ENCODE data around the gene MAGEB2. TPM values are rescaled to one million over a fixed set of nuclear protein-coding genes. Genes with fewer than 3 reads are reported as not detected.

The MAGEB2 gene
- total RNA-seq, 1 donor from 2014 or later: not detected

DNA sequence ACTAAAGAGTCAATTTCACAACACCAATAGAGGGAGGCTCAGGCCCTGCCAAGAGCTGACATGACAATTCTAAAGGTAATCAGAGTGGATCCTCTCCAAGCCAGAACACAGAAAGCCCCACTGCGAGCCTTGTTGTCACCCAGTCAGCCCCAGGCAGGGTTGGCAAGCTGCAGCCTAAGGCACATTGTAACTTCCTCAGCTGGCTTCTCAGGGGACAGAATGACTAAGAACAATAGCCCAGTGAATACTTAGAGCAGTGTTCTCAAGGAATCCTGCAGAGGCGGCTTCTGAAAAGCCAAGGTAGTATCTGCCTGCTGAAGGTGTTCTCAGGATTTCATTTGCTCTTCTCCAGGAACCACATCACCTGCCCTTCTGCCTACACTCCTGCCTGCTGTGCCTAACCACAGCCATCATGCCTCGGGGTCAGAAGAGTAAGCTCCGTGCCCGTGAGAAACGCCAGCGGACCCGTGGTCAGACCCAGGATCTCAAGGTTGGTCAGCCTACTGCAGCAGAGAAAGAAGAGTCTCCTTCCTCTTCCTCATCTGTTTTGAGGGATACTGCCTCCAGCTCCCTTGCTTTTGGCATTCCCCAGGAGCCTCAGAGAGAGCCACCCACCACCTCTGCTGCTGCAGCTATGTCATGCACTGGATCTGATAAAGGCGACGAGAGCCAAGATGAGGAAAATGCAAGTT is 26.5 kb downstream of the MAGEB2 start, which contains the start of gene MAGEB4:
Gene MAGEB4, plus strand, starts transcription at position 277 of the 692 bp plus-strand sequence. Its CDS starts 136 bp downstream, at position 413.
- Mint-ChIP-seq H3K27me3 (no peaks in the 10 kb centered on the region), H3K27ac (no peak within 1 kb of the TSS), H3K4me1 (no peaks in the 10 kb centered on the region), H3K4me3 (no peak within 1 kb of the TSS), H3K36me3 (ENCODE audit: low read depth) (no peaks in the 10 kb centered on the region), H3K9me3 (no peaks in the 10 kb centered on the region)
- intact Hi-C loops (cut with micrococcal nuclease): no loop called here
- DNase-seq: no peak

DNA sequence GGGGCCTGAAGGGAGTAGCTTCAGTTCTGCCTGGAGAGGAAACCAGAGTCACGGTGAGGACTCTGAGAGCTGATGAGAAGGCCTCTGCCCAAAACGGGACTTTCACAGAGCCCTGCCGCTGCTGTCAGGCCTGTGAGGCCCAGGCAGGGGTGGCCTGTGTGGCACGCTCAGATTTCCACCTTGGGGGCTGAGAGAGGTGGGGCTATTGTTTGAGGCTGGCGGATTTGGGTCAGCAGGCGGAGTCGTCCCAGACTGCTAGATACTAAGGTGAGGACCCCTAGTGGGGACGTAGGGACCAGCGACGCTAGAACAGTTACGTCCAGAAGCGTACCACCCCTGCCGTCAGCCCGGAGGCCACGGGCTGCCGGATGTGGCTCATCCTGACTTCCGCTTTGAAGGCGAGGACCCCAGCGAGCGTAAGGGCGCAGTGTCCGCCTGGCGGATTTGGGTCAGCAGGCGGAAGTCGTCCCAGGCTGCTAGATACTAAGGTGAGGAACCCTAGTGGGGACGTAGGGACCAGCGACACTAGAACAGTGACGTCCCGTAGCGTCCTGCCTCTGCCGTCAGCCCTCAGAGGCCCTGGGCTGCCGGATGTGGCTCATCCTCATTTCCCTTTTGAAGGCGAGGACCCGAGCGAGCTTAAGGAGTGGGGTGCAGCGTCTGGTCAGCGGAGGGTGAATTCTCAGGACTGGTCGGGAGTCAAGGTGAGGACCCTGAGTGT is 31.6 kb downstream of the MAGEB2 start, which contains the start of gene MAGEB1:
Gene MAGEB1, plus strand, starts transcription at position 378 of the 721 bp plus-strand sequence. CDS start 3,348 bp downstream, outside the sequence.
- intact Hi-C loops (cut with micrococcal nuclease): no loop called here
- H3K4me1 Mint-ChIP-seq: no peaks in the 10 kb centered on the region
- DNase-seq: no peak
- no peak within 1 kb of the TSS for H3K27ac Mint-ChIP-seq
- H3K27me3 Mint-ChIP-seq: no peaks in the 10 kb centered on the region
- no peaks in the 10 kb centered on the region for H3K36me3 Mint-ChIP-seq (ENCODE audit: low read depth)
- H3K4me3 Mint-ChIP-seq: no peak within 1 kb of the TSS
- no peaks in the 10 kb centered on the region for H3K9me3 Mint-ChIP-seq

DNA sequence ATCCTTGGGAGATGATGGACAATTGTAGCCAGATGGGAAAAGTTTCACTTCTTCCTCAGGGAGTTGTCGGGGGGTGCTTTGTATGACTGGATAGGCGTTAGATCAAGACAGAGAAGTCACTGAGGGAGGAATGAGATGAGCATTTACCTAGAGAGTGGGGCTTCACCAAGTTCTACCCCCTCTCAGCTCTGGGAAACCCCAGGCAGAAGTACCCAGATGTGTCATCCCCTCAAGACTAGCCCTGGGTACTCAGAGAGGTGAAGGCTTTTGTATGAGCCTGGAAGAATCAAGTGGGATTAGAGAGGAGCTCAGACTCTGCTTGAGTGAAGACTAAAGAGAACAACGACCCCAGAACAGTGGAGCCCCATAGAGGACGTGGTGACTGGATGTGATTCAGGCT is 33.5 kb downstream of the MAGEB2 start:
- Mint-ChIP-seq H3K36me3 (ENCODE audit: low read depth) (no peaks in the 10 kb centered on the region), H3K27ac (no peak overlapping the region), H3K4me1 (no peaks in the 10 kb centered on the region), H3K9me3 (no peaks in the 10 kb centered on the region), H3K27me3 (no peaks in the 10 kb centered on the region), H3K4me3 (no peak overlapping the region)
- DNase-seq: no peak
- intact Hi-C loops (cut with micrococcal nuclease): no loop called here

DNA sequence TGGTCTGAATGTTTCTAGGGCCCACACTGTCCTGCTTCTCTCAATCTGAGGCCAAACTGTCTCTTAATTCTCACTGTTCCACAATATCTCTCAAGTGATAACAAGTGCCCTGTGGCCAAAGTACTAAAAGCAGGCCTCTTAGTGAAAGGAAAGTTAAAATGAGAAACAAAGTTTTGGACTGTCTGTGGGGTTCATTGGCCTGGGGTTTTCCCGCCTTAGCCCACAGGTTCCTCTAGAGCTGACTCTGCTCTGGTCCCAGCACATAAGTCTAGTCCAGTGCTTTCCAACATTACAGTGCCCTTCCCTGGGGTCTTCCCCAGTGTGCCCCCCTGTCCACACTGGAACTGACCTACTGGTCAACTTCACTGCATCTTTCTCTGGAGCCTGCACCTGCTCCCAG is 37.9 kb downstream of the MAGEB2 start:
- no peak overlapping the region for H3K27ac Mint-ChIP-seq
- no peak for DNase-seq
- no peaks in the 10 kb centered on the region for H3K36me3 Mint-ChIP-seq (ENCODE audit: low read depth)
- H3K4me3 Mint-ChIP-seq: no peak overlapping the region
- H3K27me3 Mint-ChIP-seq: no peaks in the 10 kb centered on the region
- H3K4me1 Mint-ChIP-seq: no peaks in the 10 kb centered on the region
- H3K9me3 Mint-ChIP-seq: no peaks in the 10 kb centered on the region
- intact Hi-C loops (cut with micrococcal nuclease): no loop called here

DNA sequence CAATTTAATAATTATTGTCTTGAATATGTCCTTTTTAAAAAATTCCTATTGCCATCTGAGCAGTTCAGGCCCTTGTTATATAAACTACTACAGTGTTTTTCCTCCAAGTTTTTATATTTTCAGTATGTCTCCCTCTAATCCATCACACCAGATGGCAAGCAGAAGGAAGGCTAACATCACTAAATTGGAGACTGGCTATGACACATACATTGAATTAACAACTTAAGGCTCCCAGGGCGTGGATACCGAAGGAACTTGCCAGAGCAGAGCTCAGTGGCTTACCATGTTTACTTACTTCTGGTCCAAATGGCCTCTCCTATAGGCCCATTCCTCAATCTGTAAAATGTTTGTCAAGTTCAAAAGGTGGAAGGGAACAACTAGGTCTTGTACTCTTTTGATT is 44.6 kb downstream of the MAGEB2 start:
- H3K27me3 Mint-ChIP-seq: no peaks in the 10 kb centered on the region
- intact Hi-C loops (cut with micrococcal nuclease): no loop called here
- no peak overlapping the region for H3K27ac Mint-ChIP-seq
- no peaks in the 10 kb centered on the region for H3K36me3 Mint-ChIP-seq (ENCODE audit: low read depth)
- DNase-seq: no peak
- no peaks in the 10 kb centered on the region for H3K4me1 Mint-ChIP-seq
- no peak overlapping the region for H3K4me3 Mint-ChIP-seq
- H3K9me3 Mint-ChIP-seq: no peaks in the 10 kb centered on the region

DNA sequence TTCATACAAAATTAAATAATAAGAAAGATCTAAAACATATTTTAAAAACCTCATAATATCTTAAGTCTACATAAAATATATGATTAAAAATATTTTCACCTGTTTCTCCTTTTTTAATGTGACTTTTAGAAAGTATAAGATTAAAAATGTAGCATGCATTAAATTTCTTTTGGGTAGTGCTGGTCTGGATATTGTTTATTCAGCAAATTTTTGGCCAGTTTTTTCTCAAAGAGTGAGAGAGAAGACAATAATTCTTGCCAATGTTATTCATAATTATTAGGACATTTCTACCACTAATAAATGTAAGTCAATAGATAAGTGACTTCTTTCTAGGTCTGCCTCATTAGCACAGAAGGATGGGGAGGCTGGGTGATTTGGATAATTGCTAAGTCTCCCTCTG is 45.6 kb downstream of the MAGEB2 start:
- Mint-ChIP-seq H3K4me3 (no peak overlapping the region), H3K27ac (no peak overlapping the region), H3K4me1 (no peaks in the 10 kb centered on the region), H3K36me3 (ENCODE audit: low read depth) (no peaks in the 10 kb centered on the region), H3K9me3 (no peaks in the 10 kb centered on the region), H3K27me3 (no peaks in the 10 kb centered on the region)
- intact Hi-C loops (cut with micrococcal nuclease): no loop called here
- no peak for DNase-seq

DNA sequence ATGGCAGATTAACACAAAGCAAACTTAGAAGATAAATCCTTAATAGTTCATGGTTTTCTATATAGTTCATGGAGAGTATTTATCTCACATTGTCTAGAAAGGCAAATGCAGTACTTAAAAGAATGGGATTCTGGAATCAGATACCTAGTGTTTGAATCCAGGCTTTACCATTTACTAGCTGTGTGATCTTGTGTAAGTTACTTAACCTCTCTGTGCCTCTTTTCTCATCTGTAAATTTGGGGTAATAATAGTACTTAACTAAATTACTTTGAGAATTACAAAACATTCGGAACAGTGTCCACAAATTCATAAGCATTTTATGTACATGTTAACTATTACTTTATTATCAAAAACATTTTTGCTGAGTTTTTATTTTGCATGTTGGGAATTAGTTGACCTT is 47.4 kb downstream of the MAGEB2 start:
- Mint-ChIP-seq H3K4me3 (no peak overlapping the region), H3K9me3 (no peaks in the 10 kb centered on the region), H3K27ac (no peak overlapping the region), H3K36me3 (ENCODE audit: low read depth) (no peaks in the 10 kb centered on the region), H3K27me3 (no peaks in the 10 kb centered on the region), H3K4me1 (no peaks in the 10 kb centered on the region)
- DNase-seq: no peak
- intact Hi-C loops (cut with micrococcal nuclease): no loop called here

Other genes with a start within 250 kb of the MAGEB2 start
- not detected in 2 replicates for gene MAGEB3, start 15.1 kb downstream of the MAGEB2 start, total RNA-seq
- not detected in 2 replicates for gene MAGEB4, start 26.4 kb downstream of the MAGEB2 start, total RNA-seq
- not detected in 2 replicates for gene MAGEB1, start 31.6 kb downstream of the MAGEB2 start, total RNA-seq
- gene NR0B1, start 93.8 kb downstream of the MAGEB2 start, total RNA-seq: not detected in 2 replicates

All from activated CD4-positive, alpha-beta T cell treated with anti-CD3 and anti-CD28 coated beads, Interleukin-2, amount 10 ng/mL, durations not matched to agents 24 days and 14 days (primary cell).